Cardiac muscle cell (in vitro differentiated cells and primary cell): ENCODE data around the gene SLC51A. TPM values are rescaled to one million over a fixed set of nuclear protein-coding genes. Genes with fewer than 3 reads are reported as not detected.

Experiments used
- DNase-seq, 2 donors: peaks; one replicate each; pipeline versions ENCODE4 v3.0.0 to v3.0.0-alpha.2; 2010 to 2017; ENCODE audit warnings: low read depth in 1 of 2, low spot score in 1 of 2
- H3K27ac ChIP-seq: fragments of 200-600 bp; sonication (generic); 2 replicates; pipeline ENCODE4 v1.5.1; 2016
- H3K27me3 ChIP-seq: fragments of 200-600 bp; sonication (generic); 2 replicates; pipeline ENCODE4 v1.6.0; 2016; ENCODE audit warnings: control low read depth
- H3K36me3 ChIP-seq: fragments of 200-600 bp; sonication (generic); 2 replicates; pipeline ENCODE4 v1.5.1; 2016; ENCODE audit warnings: control low read depth
- H3K4me1 ChIP-seq: fragments of 200-600 bp; sonication (generic); 2 replicates; pipeline ENCODE4 v1.8.1; 2017; ENCODE audit warnings: low read depth, mild to moderate bottlenecking, mixed run types
- H3K4me3 ChIP-seq: fragments of 200-600 bp; sonication (generic); 2 replicates; pipeline ENCODE4 v1.5.1; 2016; ENCODE audit warnings: mild to moderate bottlenecking
- H3K9me3 ChIP-seq: fragments of 200-600 bp; sonication (generic); 2 replicates; pipeline ENCODE4 v1.5.1; 2017; ENCODE audit warnings: low read depth, mild to moderate bottlenecking, control low read depth
- polyA plus RNA-seq: library from polyadenylated mRNA; unstranded; fragments of >200 nt; fragmentation: Nextera tagmentation; extraction: Ambion mirVana; gene quantifications from 2 replicates; pipeline ENCODE4 v1.2.1, GENCODE V29; 2016
- total RNA-seq: library from RNA; depleted of rRNA; stranded (reverse); fragments of >200 nt; gene quantifications from 2 replicates; pipeline ENCODE4 v1.2.3, GENCODE V29; 2016
- TF ChIP-seq, protein P1 (sequence below): IDR thresholded peaks from 2 replicates; pipeline ENCODE4 v1.5.1; 2012; ENCODE audit warnings: low read depth, mild to moderate bottlenecking, low read length

The SLC51A gene
- total and polyA plus RNA-seq, 2 experiments from 2014 or later = 3.9 TPM; not detected in 1

DNA sequence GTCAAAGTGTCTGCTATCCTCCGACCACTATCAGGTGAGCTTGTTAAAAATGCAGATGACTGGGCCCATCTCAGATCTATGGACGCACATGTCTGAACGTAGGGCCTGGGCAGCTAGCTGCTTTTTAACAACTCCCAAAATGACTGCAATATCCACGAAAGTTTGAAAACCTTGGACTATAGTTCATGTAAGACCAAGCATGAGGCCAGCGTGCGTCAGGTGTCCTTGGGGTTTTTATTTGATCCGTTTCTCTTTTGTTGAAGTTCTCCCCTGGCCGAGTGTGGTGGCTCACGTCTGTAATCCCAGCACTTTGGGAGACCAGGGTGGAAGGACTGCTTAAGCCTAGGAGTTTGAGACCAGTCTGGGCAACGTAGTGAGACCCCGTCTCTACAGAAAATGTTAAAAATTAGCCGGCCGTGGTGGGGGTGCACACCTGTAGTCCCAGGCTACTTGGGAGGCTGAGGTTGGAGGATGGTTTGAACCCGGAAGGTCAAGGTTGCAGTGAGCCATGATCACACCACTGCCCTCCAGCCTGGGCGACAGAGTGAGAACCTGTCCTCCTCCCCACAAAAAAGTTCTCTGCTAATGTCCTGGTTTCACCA is 9.5 kb downstream of the SLC51A start:
- H3K27ac ChIP-seq = no peak overlapping the region
- no peaks in the 10 kb centered on the region for H3K4me1 ChIP-seq
- H3K9me3 ChIP-seq = no peaks in the 10 kb centered on the region
- TF ChIP-seq, protein P1, sequence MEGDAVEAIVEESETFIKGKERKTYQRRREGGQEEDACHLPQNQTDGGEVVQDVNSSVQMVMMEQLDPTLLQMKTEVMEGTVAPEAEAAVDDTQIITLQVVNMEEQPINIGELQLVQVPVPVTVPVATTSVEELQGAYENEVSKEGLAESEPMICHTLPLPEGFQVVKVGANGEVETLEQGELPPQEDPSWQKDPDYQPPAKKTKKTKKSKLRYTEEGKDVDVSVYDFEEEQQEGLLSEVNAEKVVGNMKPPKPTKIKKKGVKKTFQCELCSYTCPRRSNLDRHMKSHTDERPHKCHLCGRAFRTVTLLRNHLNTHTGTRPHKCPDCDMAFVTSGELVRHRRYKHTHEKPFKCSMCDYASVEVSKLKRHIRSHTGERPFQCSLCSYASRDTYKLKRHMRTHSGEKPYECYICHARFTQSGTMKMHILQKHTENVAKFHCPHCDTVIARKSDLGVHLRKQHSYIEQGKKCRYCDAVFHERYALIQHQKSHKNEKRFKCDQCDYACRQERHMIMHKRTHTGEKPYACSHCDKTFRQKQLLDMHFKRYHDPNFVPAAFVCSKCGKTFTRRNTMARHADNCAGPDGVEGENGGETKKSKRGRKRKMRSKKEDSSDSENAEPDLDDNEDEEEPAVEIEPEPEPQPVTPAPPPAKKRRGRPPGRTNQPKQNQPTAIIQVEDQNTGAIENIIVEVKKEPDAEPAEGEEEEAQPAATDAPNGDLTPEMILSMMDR = no peak
- no peak overlapping the region for H3K4me3 ChIP-seq
- no peaks in the 10 kb centered on the region for H3K27me3 ChIP-seq
- no peak for DNase-seq
- no peaks in the 10 kb centered on the region for H3K36me3 ChIP-seq

DNA sequence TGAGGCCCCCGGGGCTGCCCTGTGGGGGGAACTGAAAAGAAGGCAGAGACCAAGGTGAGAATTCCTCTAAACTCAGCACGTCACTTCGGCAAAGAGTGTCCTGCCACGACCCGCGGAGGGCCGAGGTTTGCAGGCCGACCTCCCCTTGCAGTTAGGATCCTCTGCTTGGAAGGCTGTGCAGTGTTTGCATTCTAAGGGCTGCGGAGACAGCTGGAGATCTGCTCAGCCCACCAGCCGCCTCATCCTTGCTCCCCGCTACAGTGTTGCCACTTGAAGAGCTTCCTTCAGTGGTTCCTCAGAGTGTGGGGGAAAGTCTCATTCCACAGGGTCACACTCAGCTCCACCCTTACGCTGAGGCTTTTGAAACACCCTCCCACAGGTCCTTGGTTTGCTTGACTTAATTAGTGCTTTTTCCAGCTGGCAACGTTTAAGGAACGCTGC is 10.8 kb downstream of the SLC51A start:
- no peak for DNase-seq
- Histone ChIP-seq H3K27ac (peak overlapping the region; percentile 19), H3K9me3 (no peaks in the 10 kb centered on the region), H3K27me3 (no peaks in the 10 kb centered on the region), H3K36me3 (no peaks in the 10 kb centered on the region), H3K4me1 (no peaks in the 10 kb centered on the region), H3K4me3 (no peak overlapping the region)
- TF ChIP-seq, protein P1 = no peak

- Histone ChIP-seq H3K4me3 (no peak overlapping the region), H3K27ac (peak overlapping the region; percentile 19), H3K4me1 (no peaks in the 10 kb centered on the region), H3K9me3 (no peaks in the 10 kb centered on the region), H3K27me3 (no peaks in the 10 kb centered on the region), H3K36me3 (no peaks in the 10 kb centered on the region)
- TF ChIP-seq, protein P1 = no peak
- peak; percentile 40 to 61 for DNase-seq
Measured at GRCh38 chr3:196227629-196228493, 11.5 kb downstream of the SLC51A start.

- H3K27me3 ChIP-seq = no peaks in the 10 kb centered on the region
- TF ChIP-seq, protein P1 = no peak
- H3K4me1 ChIP-seq = peaks cover 4% of the 10 kb centered on the region
- no peaks in the 10 kb centered on the region for H3K9me3 ChIP-seq
- no peak for DNase-seq
- H3K36me3 ChIP-seq = no peaks in the 10 kb centered on the region
- H3K27ac ChIP-seq = no peak overlapping the region
- H3K4me3 ChIP-seq = no peak overlapping the region
Measured at GRCh38 chr3:196232154-196232881, 16.0 kb downstream of the SLC51A start.

DNA sequence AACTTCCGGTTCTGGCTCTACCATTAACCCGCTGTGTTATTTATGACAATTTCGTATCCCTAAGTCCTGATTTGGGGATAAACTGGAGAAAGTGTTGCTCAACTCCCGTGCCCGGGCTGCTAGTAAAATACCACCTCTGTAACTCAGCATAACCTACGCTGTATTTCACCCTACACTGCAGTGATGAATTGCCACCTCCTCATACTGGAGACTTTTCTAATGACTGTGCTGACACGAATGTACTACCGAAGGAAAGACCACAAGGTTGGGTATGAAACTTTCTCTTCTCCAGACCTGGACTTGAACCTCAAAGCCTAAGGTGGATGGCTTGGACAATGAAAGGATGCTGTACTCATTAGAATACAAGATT is 16.5 kb downstream of the SLC51A start:
- DNase-seq = no peak
- H3K27me3 ChIP-seq = no peaks in the 10 kb centered on the region
- TF ChIP-seq, protein P1 = no peak
- H3K4me3 ChIP-seq = no peak overlapping the region
- H3K36me3 ChIP-seq = peaks cover 1% of the 10 kb centered on the region
- H3K4me1 ChIP-seq = peaks cover 8% of the 10 kb centered on the region
- no peak overlapping the region for H3K27ac ChIP-seq
- no peaks in the 10 kb centered on the region for H3K9me3 ChIP-seq
